Epithelial cell of proximal tubule (primary cell): ENCODE measurements around the gene PIGP. TPM values are rescaled to one million over a fixed set of nuclear protein-coding genes. Genes with fewer than 3 reads are reported as not detected.
A peak's percentile ranks its signal among the peaks of the same experiment; 100 is the strongest.

Experiments used
- DNase-seq: peaks from one replicate; pipeline ENCODE4 v3.0.0-alpha.2; 2011; ENCODE audit warnings: low read depth
- H3K4me3 ChIP-seq: 2 replicates; pipeline ENCODE4 v1.5.1; 2011; ENCODE audit warnings: low read depth, mild to moderate bottlenecking, low read length
- CTCF ChIP-seq: conservative IDR thresholded peaks from 2 replicates; pipeline ENCODE4 v1.5.1; 2012; ENCODE audit warnings: low read depth, mild to moderate bottlenecking, low read length
- total RNA-seq: library from RNA; depleted of rRNA; stranded (reverse); fragments of >200 nt; gene quantifications from 2 replicates; pipeline ENCODE4 v1.2.3, GENCODE V29; 2015

The PIGP gene
- total RNA-seq, 1 donor from 2014 or later, result 7.7 TPM

- TF ChIP-seq CTCF, result no peak
- no peak overlapping the region for H3K4me3 ChIP-seq
- DNase-seq, result no peak
Observed at GRCh38 chr21:37075214-37075770, 2.4 kb upstream of the PIGP start.

GRCh38 chr21:37074546-37074945 lies 1.7 kb upstream of the PIGP start:
- DNase-seq, result no peak
- TF ChIP-seq CTCF, result no peak
- peak overlapping the region; percentile 90 for H3K4me3 ChIP-seq

- TF ChIP-seq CTCF, result no peak
- DNase-seq, result no peak
- peak overlapping the region; percentile 90 for H3K4me3 ChIP-seq
Observed at GRCh38 chr21:37074197-37074510, 1.3 kb upstream of the PIGP start.

GRCh38 chr21:37073417-37074196 lies 736 bp upstream of the PIGP start:
- no peak for TF ChIP-seq CTCF

GRCh38 chr21:37072274-37072987 lies 440 bp downstream of the PIGP start:
- H3K4me3 ChIP-seq, result peak overlapping the region; percentile 52
- TF ChIP-seq CTCF, result no peak
- DNase-seq, result peak; percentile 13

More at GRCh38 chr21:37073417-37074196, 736 bp upstream of the PIGP start:
- DNase-seq, result no peak
- peak overlapping the region; percentile 90 for H3K4me3 ChIP-seq

- TF ChIP-seq CTCF, result no peak
- peak; percentile 12 for DNase-seq
Observed at GRCh38 chr21:37071561-37072273, 1.2 kb downstream of the PIGP start.

More at GRCh38 chr21:37071561-37072273, 1.2 kb downstream of the PIGP start:
- H3K4me3 ChIP-seq, result peak overlapping the region; percentile 52
